ENCODE data around the gene PEAK3. TPM values are rescaled to one million over a fixed set of nuclear protein-coding genes. Genes with fewer than 3 reads are reported as not detected.
A peak's percentile ranks its signal among the peaks of the same experiment; 100 is the strongest.

PEAK3 gene
- total and polyA plus RNA-seq, 2 donors (not counting 1 experiment from before 2014, with no cell fraction given): not detected

- Histone ChIP-seq H3K9ac (ENCODE audit: insufficient read depth, low read length) (no peak overlapping the region), H3K79me2 (ENCODE audit: control insufficient read depth, insufficient read depth, low read length) (no peaks in the 10 kb centered on the region), H3K9me3 (ENCODE audit: control insufficient read depth, insufficient read depth, low read depth, low read length) (no peaks in the 10 kb centered on the region), H2AFZ (ENCODE audit: low read length) (no peak overlapping the region), H3K4me3 (replicated peaks in 1 of 4; ENCODE audit: control extremely low read depth in 1 of 4, insufficient read depth in 1 of 4, low read depth in 3 of 4, low read length in 4 of 4) (no peak overlapping the region), H4K20me1 (ENCODE audit: control insufficient read depth, extremely low read depth, insufficient read depth, low read length) (no peaks in the 10 kb centered on the region), H3K4me1 (ENCODE audit: control insufficient read depth, extremely low read depth, insufficient read depth, low read length) (no peaks in the 10 kb centered on the region), H3K4me2 (ENCODE audit: extremely low read depth, insufficient read depth, low read length) (no peak overlapping the region), H3K36me3 (ENCODE audit: control insufficient read depth, insufficient read depth, low read length) (no peaks in the 10 kb centered on the region), H3K27ac (ENCODE audit: insufficient read depth, low read length) (no peak overlapping the region), H3K27me3 (ENCODE audit: control insufficient read depth, insufficient read depth, low read length) (peaks cover 3% of the 10 kb centered on the region)
- peak; percentile 56 to 63 for DNase-seq (ENCODE audit: low read depth in 2 of 2)
- TF ChIP-seq CTCF (conservative IDR thresholded peaks at IDR 0.05 in 1 of 2, IDR thresholded peaks at IDR 0.05 in 1 of 2; ENCODE audit: low read depth in 1 of 2, low read length in 2 of 2): peak; percentile 60 to 68
- TF ChIP-seq EZH2 (IDR thresholded peaks at IDR 0.05; ENCODE audit: low read length, missing control alignments): no peak
These were observed 33.9 kb upstream of the PEAK3 start for GRCh38 chr19:2315818-2316353.

GRCh38 chr19:2315121-2315817 lies 33.3 kb upstream of the PEAK3 start:
- Histone ChIP-seq H3K9ac (ENCODE audit: insufficient read depth, low read length) (no peak overlapping the region), H3K4me2 (ENCODE audit: extremely low read depth, insufficient read depth, low read length) (no peak overlapping the region), H2AFZ (ENCODE audit: low read length) (no peak overlapping the region), H3K79me2 (ENCODE audit: control insufficient read depth, insufficient read depth, low read length) (no peaks in the 10 kb centered on the region), H3K27ac (ENCODE audit: insufficient read depth, low read length) (no peak overlapping the region), H3K9me3 (ENCODE audit: control insufficient read depth, insufficient read depth, low read depth, low read length) (no peaks in the 10 kb centered on the region), H3K4me1 (ENCODE audit: control insufficient read depth, extremely low read depth, insufficient read depth, low read length) (no peaks in the 10 kb centered on the region), H3K27me3 (ENCODE audit: control insufficient read depth, insufficient read depth, low read length) (peaks cover 3% of the 10 kb centered on the region), H3K4me3 (replicated peaks in 1 of 4; ENCODE audit: control extremely low read depth in 1 of 4, insufficient read depth in 1 of 4, low read depth in 3 of 4, low read length in 4 of 4) (no peak overlapping the region), H3K36me3 (ENCODE audit: control insufficient read depth, insufficient read depth, low read length) (no peaks in the 10 kb centered on the region), H4K20me1 (ENCODE audit: control insufficient read depth, extremely low read depth, insufficient read depth, low read length) (no peaks in the 10 kb centered on the region)
- TF ChIP-seq EZH2 (IDR thresholded peaks at IDR 0.05; ENCODE audit: low read length, missing control alignments) (no peak), CTCF (conservative IDR thresholded peaks at IDR 0.05 in 1 of 2, IDR thresholded peaks at IDR 0.05 in 1 of 2; ENCODE audit: low read depth in 1 of 2, low read length in 2 of 2) (no peak)
- DNase-seq (ENCODE audit: low read depth in 2 of 2): no peak

GRCh38 chr19:2312820-2313501 lies 31.0 kb upstream of the PEAK3 start:
- no peak overlapping the region for H3K9ac ChIP-seq (ENCODE audit: insufficient read depth, low read length)

More at GRCh38 chr19:2312820-2313501, 31.0 kb upstream of the PEAK3 start:
- no peak overlapping the region for H2AFZ ChIP-seq (ENCODE audit: low read length)
- no peaks in the 10 kb centered on the region for H3K36me3 ChIP-seq (ENCODE audit: control insufficient read depth, insufficient read depth, low read length)
- H3K4me2 ChIP-seq (ENCODE audit: extremely low read depth, insufficient read depth, low read length): no peak overlapping the region
- TF ChIP-seq EZH2 (IDR thresholded peaks at IDR 0.05; ENCODE audit: low read length, missing control alignments) (no peak), CTCF (conservative IDR thresholded peaks at IDR 0.05 in 1 of 2, IDR thresholded peaks at IDR 0.05 in 1 of 2; ENCODE audit: low read depth in 1 of 2, low read length in 2 of 2) (no peak)
- no peak overlapping the region for H3K27ac ChIP-seq (ENCODE audit: insufficient read depth, low read length)
- H3K27me3 ChIP-seq (ENCODE audit: control insufficient read depth, insufficient read depth, low read length): peaks cover 7% of the 10 kb centered on the region
- H4K20me1 ChIP-seq (ENCODE audit: control insufficient read depth, extremely low read depth, insufficient read depth, low read length): no peaks in the 10 kb centered on the region
- H3K9me3 ChIP-seq (ENCODE audit: control insufficient read depth, insufficient read depth, low read depth, low read length): no peaks in the 10 kb centered on the region
- H3K4me3 ChIP-seq (replicated peaks in 1 of 4; ENCODE audit: control extremely low read depth in 1 of 4, insufficient read depth in 1 of 4, low read depth in 3 of 4, low read length in 4 of 4): no peak overlapping the region
- H3K79me2 ChIP-seq (ENCODE audit: control insufficient read depth, insufficient read depth, low read length): no peaks in the 10 kb centered on the region
- H3K4me1 ChIP-seq (ENCODE audit: control insufficient read depth, extremely low read depth, insufficient read depth, low read length): no peaks in the 10 kb centered on the region
- DNase-seq (ENCODE audit: low read depth in 2 of 2): no peak
